Measurements from ENCODE around the gene ZNF41.

DNA sequence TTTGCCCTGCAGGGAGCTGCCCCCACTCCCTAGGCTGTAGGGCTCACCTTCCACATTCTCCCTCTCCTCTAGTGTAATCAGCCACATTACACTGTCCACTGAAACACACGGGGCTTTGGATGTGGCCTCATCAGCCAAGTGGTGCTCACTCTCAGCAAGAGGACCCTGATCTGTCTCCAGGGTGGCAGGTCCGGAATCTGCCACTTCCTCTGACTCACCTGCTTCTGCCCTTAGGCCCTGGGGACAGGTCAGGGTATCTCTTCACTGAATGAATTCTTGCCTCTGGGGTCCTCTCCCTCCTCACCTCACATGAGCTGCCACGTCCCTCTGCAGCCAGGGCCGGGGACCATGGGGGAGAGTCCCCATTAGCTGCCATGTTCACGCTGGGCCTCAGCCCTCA is 15.9 kb downstream of the ZNF41 start:
- TF ChIP-seq, protein P1, sequence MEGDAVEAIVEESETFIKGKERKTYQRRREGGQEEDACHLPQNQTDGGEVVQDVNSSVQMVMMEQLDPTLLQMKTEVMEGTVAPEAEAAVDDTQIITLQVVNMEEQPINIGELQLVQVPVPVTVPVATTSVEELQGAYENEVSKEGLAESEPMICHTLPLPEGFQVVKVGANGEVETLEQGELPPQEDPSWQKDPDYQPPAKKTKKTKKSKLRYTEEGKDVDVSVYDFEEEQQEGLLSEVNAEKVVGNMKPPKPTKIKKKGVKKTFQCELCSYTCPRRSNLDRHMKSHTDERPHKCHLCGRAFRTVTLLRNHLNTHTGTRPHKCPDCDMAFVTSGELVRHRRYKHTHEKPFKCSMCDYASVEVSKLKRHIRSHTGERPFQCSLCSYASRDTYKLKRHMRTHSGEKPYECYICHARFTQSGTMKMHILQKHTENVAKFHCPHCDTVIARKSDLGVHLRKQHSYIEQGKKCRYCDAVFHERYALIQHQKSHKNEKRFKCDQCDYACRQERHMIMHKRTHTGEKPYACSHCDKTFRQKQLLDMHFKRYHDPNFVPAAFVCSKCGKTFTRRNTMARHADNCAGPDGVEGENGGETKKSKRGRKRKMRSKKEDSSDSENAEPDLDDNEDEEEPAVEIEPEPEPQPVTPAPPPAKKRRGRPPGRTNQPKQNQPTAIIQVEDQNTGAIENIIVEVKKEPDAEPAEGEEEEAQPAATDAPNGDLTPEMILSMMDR (IDR thresholded peaks at IDR 0.05), result no peak
- TF ChIP-seq, protein P2, sequence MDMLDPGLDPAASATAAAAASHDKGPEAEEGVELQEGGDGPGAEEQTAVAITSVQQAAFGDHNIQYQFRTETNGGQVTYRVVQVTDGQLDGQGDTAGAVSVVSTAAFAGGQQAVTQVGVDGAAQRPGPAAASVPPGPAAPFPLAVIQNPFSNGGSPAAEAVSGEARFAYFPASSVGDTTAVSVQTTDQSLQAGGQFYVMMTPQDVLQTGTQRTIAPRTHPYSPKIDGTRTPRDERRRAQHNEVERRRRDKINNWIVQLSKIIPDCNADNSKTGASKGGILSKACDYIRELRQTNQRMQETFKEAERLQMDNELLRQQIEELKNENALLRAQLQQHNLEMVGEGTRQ (IDR thresholded peaks at IDR 0.05), result no peak
- TF ChIP-seq POLR2A (IDR thresholded peaks at IDR 0.05; ENCODE audit: low read length) (no peak), POLR2AphosphoS2 (conservative IDR thresholded peaks at IDR 0.05; ENCODE audit: low read length) (no peak), RNF2 (IDR thresholded peaks at IDR 0.05; ENCODE audit: borderline replicate concordance, low read depth) (no peak), FOXS1 (CRISPR knock-in tag; IDR thresholded peaks at IDR 0.05) (no peak), KDM1A (IDR thresholded peaks at IDR 0.05; ENCODE audit: low read depth) (no peak), SMC3 (IDR thresholded peaks at IDR 0.05) (no peak), KDM5A (IDR thresholded peaks at IDR 0.05) (no peak)
